ENCODE measurements around the gene SMC5. TPM values are rescaled to one million over a fixed set of nuclear protein-coding genes. Genes with fewer than 3 reads are reported as not detected.

SMC5 gene
- total RNA-seq, 2 experiments from 2014 or later = 36.3 to 44.2 TPM

GRCh38 chr9:70256123-70256551 lies 2.6 kb upstream of the SMC5 start:
- H3K27ac Mint-ChIP-seq = no peak overlapping the region
- no peak overlapping the region for H3K4me3 Mint-ChIP-seq
- peaks cover 17% of the 10 kb centered on the region for H3K36me3 Mint-ChIP-seq (ENCODE audit: low read depth)
- ChIA-PET POLR2A (no interaction called here), CTCF (interaction anchor here (0.8 to 0.9 kb wide), 2 partner anchors 33 to 62 kb away, joined by 3 to 4 read pairs; no protein-coding TSS in a partner anchor)
- no peaks in the 10 kb centered on the region for H3K27me3 Mint-ChIP-seq
- H3K9me3 Mint-ChIP-seq = no peaks in the 10 kb centered on the region
- H3K4me1 Mint-ChIP-seq = peaks cover 29% of the 10 kb centered on the region
- DNase-seq = no peak

DNA sequence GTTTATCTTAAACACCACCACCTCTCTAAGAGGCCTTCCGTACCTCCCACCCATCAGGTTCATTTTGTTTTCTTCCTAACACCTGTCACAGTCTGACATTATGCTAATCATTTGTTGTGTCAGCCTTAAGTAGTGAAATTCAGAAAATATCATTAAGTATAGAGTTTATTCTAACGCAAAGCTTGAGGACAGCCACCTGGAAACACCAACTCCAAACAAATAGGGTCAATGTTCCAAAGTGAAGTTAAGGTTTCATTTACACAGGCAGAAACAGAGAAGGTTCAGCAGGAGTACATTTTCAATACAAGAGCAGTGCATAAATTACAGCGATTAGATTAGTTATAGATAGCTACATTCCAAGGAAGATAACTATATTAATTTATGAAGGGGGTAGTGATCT lies 1.3 kb upstream of the SMC5 start:
- POLR2A ChIA-PET = no interaction called here
- H3K36me3 Mint-ChIP-seq (ENCODE audit: low read depth) = peaks cover 30% of the 10 kb centered on the region
- CTCF ChIA-PET = interaction anchor here (0.5 kb wide), 1 partner anchor 1159 kb away, joined by 5 read pairs; no protein-coding TSS in a partner anchor
- H3K27me3 Mint-ChIP-seq = no peaks in the 10 kb centered on the region
- H3K4me3 Mint-ChIP-seq = peak overlapping the region; percentile 96
- H3K9me3 Mint-ChIP-seq = no peaks in the 10 kb centered on the region
- DNase-seq = no peak
- peak overlapping the region; percentile 94 for H3K27ac Mint-ChIP-seq
- H3K4me1 Mint-ChIP-seq = peaks cover 42% of the 10 kb centered on the region

DNA sequence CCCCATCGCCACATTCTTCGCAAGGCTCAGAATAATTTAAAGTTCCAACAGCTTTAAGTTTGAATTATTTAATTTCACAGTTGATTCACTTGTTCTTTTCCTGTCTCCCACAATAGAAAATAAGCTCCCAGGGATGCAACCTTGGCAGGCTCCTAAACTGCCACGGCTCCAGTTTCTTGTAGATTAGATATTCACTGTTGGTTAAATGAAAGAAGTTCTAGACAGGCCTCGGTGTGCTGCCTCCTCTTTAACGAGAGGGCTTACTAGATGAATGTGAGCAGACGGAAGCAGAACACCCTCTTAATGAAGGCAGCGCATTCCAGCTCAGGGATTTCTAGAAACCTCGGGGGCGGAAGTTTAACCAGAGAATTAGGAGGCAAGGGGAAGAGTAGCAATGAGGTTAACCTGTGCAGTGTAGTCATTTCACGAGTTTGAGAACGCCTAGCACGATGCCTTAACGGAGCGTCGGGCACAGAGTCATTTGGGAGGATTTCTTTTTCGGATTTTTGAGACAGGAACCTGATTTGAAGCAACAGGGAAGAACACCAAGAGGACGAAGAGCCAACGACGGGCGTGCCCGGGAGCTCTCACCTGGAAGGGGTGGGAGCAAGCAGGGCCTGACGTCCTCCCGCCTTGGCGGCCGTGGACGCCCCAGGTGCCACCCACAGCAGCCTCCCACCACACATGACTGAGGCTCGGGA lies 637 bp upstream of the SMC5 start:
- CTCF ChIA-PET = no interaction called here
- no peak for DNase-seq
- no peaks in the 10 kb centered on the region for H3K9me3 Mint-ChIP-seq
- H3K36me3 Mint-ChIP-seq (ENCODE audit: low read depth) = peaks cover 36% of the 10 kb centered on the region
- no peaks in the 10 kb centered on the region for H3K27me3 Mint-ChIP-seq
- H3K4me3 Mint-ChIP-seq = peak overlapping the region; percentile 96
- POLR2A ChIA-PET = no interaction called here
- H3K27ac Mint-ChIP-seq = peak overlapping the region; percentile 94
- H3K4me1 Mint-ChIP-seq = peaks cover 49% of the 10 kb centered on the region

GRCh38 chr9:70259512-70259802 lies 679 bp downstream of the SMC5 start:
- Mint-ChIP-seq H3K4me1 (peaks cover 49% of the 10 kb centered on the region), H3K27me3 (no peaks in the 10 kb centered on the region), H3K9me3 (no peaks in the 10 kb centered on the region), H3K27ac (peak overlapping the region; percentile 94), H3K4me3 (peak overlapping the region; percentile 96), H3K36me3 (ENCODE audit: low read depth) (peaks cover 37% of the 10 kb centered on the region)
- DNase-seq = no peak
- ChIA-PET CTCF (interaction anchor here (0.6 kb wide), 1 partner anchor 214 kb away, joined by 3 read pairs; no protein-coding TSS in a partner anchor), POLR2A (no interaction called here)

DNA sequence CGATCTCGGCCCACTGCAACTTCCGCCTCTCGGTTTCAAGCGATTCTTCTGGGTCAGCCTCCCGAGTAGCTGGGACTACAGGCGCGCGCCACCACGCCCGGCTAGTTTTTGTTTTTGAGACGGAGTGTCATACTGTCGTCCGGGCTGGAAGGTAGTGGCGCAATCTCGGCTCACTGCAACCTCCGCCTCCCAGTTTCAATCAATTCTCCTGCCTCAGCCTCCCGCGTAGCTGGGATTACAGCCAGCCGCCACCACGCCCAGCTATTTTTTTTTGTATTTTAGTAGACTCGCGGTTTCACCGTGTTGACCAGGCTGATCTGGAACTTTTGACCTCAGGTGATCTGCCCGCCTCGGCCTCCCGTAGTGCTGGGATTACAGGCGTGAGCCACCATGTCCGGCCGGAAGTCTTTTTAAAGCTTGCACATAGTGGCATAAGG lies 1.2 kb downstream of the SMC5 start:
- H3K9me3 Mint-ChIP-seq = no peaks in the 10 kb centered on the region
- CTCF ChIA-PET = interaction anchor here (0.6 kb wide), 1 partner anchor 213 kb away, joined by 3 read pairs; no protein-coding TSS in a partner anchor
- H3K36me3 Mint-ChIP-seq (ENCODE audit: low read depth) = peaks cover 43% of the 10 kb centered on the region
- H3K27ac Mint-ChIP-seq = peak overlapping the region; percentile 94
- H3K4me3 Mint-ChIP-seq = peak overlapping the region; percentile 96
- H3K27me3 Mint-ChIP-seq = no peaks in the 10 kb centered on the region
- POLR2A ChIA-PET = no interaction called here
- DNase-seq = no peak
- H3K4me1 Mint-ChIP-seq = peaks cover 51% of the 10 kb centered on the region

DNA sequence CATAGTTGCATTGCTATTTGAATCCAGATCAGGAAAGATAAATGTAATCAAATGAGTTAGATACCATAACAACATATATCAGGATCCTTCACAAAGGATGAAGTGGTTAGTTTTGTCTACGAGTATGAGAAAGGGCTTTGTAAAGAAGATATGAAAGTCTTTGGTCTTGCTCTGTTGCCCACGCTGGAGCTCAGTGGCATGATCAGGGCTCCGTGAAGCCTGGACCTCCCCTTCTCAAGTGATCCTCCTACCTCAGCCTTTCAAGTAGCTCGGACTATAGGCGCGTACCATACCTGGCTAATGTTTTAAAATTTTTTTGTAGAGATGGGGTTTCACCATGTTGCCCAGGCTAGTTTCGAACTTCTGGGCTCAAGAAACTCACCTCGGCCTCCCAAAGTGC lies 1.8 kb downstream of the SMC5 start:
- H3K4me1 Mint-ChIP-seq = peaks cover 51% of the 10 kb centered on the region
- H3K27me3 Mint-ChIP-seq = no peaks in the 10 kb centered on the region
- DNase-seq = no peak
- ChIA-PET CTCF (no interaction called here), POLR2A (no interaction called here)
- peak overlapping the region; percentile 96 for H3K4me3 Mint-ChIP-seq
- H3K27ac Mint-ChIP-seq = no peak overlapping the region
- no peaks in the 10 kb centered on the region for H3K9me3 Mint-ChIP-seq
- H3K36me3 Mint-ChIP-seq (ENCODE audit: low read depth) = peaks cover 46% of the 10 kb centered on the region

- peak overlapping the region; percentile 96 for H3K4me3 Mint-ChIP-seq
- no peaks in the 10 kb centered on the region for H3K9me3 Mint-ChIP-seq
- no peaks in the 10 kb centered on the region for H3K27me3 Mint-ChIP-seq
- peaks cover 53% of the 10 kb centered on the region for H3K4me1 Mint-ChIP-seq
- DNase-seq = no peak
- POLR2A ChIA-PET = no interaction called here
- CTCF ChIA-PET = no interaction called here
- no peak overlapping the region for H3K27ac Mint-ChIP-seq
- H3K36me3 Mint-ChIP-seq (ENCODE audit: low read depth) = peaks cover 49% of the 10 kb centered on the region
Measured at GRCh38 chr9:70261131-70261870, 2.5 kb downstream of the SMC5 start.

DNA sequence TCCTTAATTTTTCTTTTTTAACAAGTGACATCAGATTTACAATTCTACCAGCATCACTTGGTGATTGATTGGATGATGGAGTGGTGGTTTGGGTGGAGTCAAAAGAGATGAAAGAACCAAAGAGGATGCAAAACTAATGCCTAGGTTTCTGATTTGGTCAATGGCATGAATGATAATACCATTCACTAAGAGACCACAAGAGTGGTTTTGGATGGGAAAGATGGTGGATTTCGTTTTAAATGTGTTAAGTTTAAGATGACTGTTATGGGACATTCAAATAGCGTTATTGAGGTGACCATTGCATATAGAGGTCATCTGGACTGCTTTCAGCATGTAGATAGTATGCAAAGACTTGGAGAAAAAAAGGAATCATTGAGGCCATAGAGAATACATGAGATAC lies 3.6 kb downstream of the SMC5 start:
- peaks cover 53% of the 10 kb centered on the region for H3K4me1 Mint-ChIP-seq
- H3K27ac Mint-ChIP-seq = no peak overlapping the region

DNA sequence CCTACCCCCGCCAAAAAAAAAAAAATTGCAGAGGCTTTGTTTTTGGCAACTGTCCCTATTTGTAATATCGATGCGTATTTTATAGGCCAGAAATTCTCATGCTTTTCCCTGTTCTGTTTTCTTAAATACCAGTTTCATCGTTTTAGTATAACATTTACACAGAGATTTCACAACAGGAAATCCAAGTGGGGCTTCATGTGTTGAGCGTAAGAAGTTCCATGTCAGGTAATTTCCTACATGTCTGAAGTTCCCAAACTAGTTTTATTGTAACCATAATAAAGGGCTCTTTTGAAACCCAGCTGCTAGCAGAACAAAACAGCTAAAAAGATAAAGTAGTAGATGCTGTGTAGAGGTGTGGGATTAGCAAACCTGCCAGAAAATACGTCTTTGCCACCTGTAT lies 4.2 kb downstream of the SMC5 start:
- ChIA-PET POLR2A (no interaction called here), CTCF (interaction anchor here (0.7 to 1.0 kb wide), 2 partner anchors 10 to 247 kb away, joined by 3 read pairs; no protein-coding TSS in a partner anchor)
- Mint-ChIP-seq H3K36me3 (ENCODE audit: low read depth) (peaks cover 53% of the 10 kb centered on the region), H3K27ac (no peak overlapping the region), H3K27me3 (no peaks in the 10 kb centered on the region), H3K4me1 (peaks cover 51% of the 10 kb centered on the region), H3K4me3 (no peak overlapping the region), H3K9me3 (no peaks in the 10 kb centered on the region)
- no peak for DNase-seq

More for the DNA sequence above, 3.6 kb downstream of the SMC5 start:
- H3K27me3 Mint-ChIP-seq = no peaks in the 10 kb centered on the region
- no peak for DNase-seq
- no peaks in the 10 kb centered on the region for H3K9me3 Mint-ChIP-seq
- peak overlapping the region; percentile 9 for H3K4me3 Mint-ChIP-seq
- POLR2A ChIA-PET = no interaction called here
- CTCF ChIA-PET = no interaction called here
- H3K36me3 Mint-ChIP-seq (ENCODE audit: low read depth) = peaks cover 53% of the 10 kb centered on the region

- H3K27me3 Mint-ChIP-seq = no peaks in the 10 kb centered on the region
Measured at GRCh38 chr9:70263421-70263820, 4.6 kb downstream of the SMC5 start.

GRCh38 chr9:70278305-70278704 lies 19.5 kb downstream of the SMC5 start:
- POLR2A ChIA-PET = no interaction called here

More at GRCh38 chr9:70263421-70263820, 4.6 kb downstream of the SMC5 start:
- Mint-ChIP-seq H3K9me3 (no peaks in the 10 kb centered on the region), H3K4me3 (no peak overlapping the region), H3K36me3 (ENCODE audit: low read depth) (peaks cover 53% of the 10 kb centered on the region), H3K4me1 (peaks cover 47% of the 10 kb centered on the region), H3K27ac (no peak overlapping the region)
- ChIA-PET CTCF (interaction anchor here (0.7 to 1.0 kb wide), 2 partner anchors 9 to 246 kb away, joined by 3 read pairs; no protein-coding TSS in a partner anchor), POLR2A (no interaction called here)
- no peak for DNase-seq

DNA sequence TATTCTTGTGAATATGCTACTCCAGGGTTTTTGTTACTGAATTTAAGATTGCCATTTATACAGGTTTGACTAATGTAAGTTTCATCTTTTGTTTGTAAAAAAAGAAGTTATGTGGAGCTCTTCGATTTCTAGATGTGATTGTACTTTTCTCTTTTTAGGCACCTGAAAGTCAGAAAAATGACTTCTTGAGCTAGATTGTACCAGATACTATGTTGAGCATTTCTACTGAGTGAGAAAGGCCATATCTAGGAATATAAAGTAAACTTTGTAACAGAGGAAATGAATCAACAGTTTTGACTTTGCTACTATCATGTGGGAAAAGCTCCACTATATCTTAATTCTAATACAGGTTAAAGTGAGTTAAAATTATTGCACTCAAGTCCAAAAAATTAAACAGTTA lies 25.1 kb downstream of the SMC5 start:
- peaks cover 58% of the 10 kb centered on the region for H3K36me3 Mint-ChIP-seq (ENCODE audit: low read depth)
- peaks cover 5% of the 10 kb centered on the region for H3K4me1 Mint-ChIP-seq
- no peaks in the 10 kb centered on the region for H3K9me3 Mint-ChIP-seq
- DNase-seq = no peak
- H3K27me3 Mint-ChIP-seq = no peaks in the 10 kb centered on the region
- no peak overlapping the region for H3K27ac Mint-ChIP-seq
- CTCF ChIA-PET = no interaction called here
- no peak overlapping the region for H3K4me3 Mint-ChIP-seq
- POLR2A ChIA-PET = no interaction called here

More at GRCh38 chr9:70278305-70278704, 19.5 kb downstream of the SMC5 start:
- Mint-ChIP-seq H3K9me3 (no peaks in the 10 kb centered on the region), H3K4me3 (no peak overlapping the region), H3K27me3 (no peaks in the 10 kb centered on the region), H3K36me3 (ENCODE audit: low read depth) (peaks cover 38% of the 10 kb centered on the region), H3K27ac (no peak overlapping the region), H3K4me1 (peaks cover 14% of the 10 kb centered on the region)
- no peak for DNase-seq
- CTCF ChIA-PET = no interaction called here

DNA sequence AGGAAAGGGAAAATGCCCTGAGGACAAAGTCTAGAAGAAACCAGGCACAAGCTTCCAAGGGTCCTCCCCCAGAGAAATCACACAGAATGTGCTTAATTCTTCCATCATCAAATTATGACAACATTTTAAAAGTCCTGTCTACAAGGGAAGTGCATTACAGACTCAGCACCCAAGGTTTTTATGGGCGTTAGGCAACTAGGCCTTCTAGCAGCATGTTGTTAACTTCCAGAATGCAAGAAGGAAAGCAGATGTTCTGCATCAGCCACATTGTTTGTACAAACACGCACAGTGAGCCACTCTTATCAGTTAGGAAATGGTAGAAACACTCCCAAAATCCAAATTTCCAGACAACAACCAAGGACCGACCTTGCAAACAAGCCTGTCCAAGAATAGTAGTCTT lies 26.5 kb downstream of the SMC5 start:
- ChIA-PET CTCF (no interaction called here), POLR2A (no interaction called here)
- H3K36me3 Mint-ChIP-seq (ENCODE audit: low read depth) = peaks cover 62% of the 10 kb centered on the region
- no peak overlapping the region for H3K4me3 Mint-ChIP-seq
- H3K27me3 Mint-ChIP-seq = no peaks in the 10 kb centered on the region
- no peak overlapping the region for H3K27ac Mint-ChIP-seq
- H3K9me3 Mint-ChIP-seq = peaks cover 2% of the 10 kb centered on the region
- no peak for DNase-seq
- peaks cover 5% of the 10 kb centered on the region for H3K4me1 Mint-ChIP-seq

Measured in activated CD4-positive, alpha-beta T cell treated with anti-CD3 and anti-CD28 coated beads, Interleukin-2, amount 10 ng/mL, durations not matched to agents 7 days and 5 days (primary cell).